Measurements from ENCODE around the gene PMM2.
"Not testable (repeated sequence)": the region's sequence is repeated elsewhere in the genome, so short reads cannot be mapped to it uniquely, and the experiment has no call there.

The PMM2 gene

GRCh38 chr16:8785408-8785807 lies 12.2 kb upstream of the PMM2 start:
- DNase-seq, result no peak

GRCh38 chr16:8786316-8786715 lies 11.3 kb upstream of the PMM2 start:
- DNase-seq, result not testable (repeated sequence)

GRCh38 chr16:8788578-8789172 lies 9.0 kb upstream of the PMM2 start:
- DNase-seq, result no peak

- no peak for DNase-seq
These were observed 2.5 kb upstream of the PMM2 start for GRCh38 chr16:8795091-8795490.

- DNase-seq, result no peak
These were observed 1.8 kb upstream of the PMM2 start for GRCh38 chr16:8795818-8796217.

- no peak for DNase-seq
These were observed 923 bp upstream of the PMM2 start for GRCh38 chr16:8796469-8797363.

- no peak for DNase-seq
These were observed 512 bp downstream of the PMM2 start for GRCh38 chr16:8798174-8798527.

GRCh38 chr16:8798535-8799157 lies 1.0 kb downstream of the PMM2 start:
- DNase-seq, result no peak

- no peak for DNase-seq
These were observed 4.1 kb downstream of the PMM2 start for GRCh38 chr16:8801701-8802100.

- DNase-seq, result not testable (repeated sequence)
These were observed 6.1 kb downstream of the PMM2 start for GRCh38 chr16:8803733-8804132.

- DNase-seq, result no peak
These were observed 6.7 kb downstream of the PMM2 start for GRCh38 chr16:8804313-8804712.

- no peak for DNase-seq
These were observed 8.8 kb downstream of the PMM2 start for GRCh38 chr16:8806272-8806983.

GRCh38 chr16:8807189-8807588 lies 9.6 kb downstream of the PMM2 start:
- no peak for DNase-seq

GRCh38 chr16:8808009-8808408 lies 10.4 kb downstream of the PMM2 start:
- no peak for DNase-seq

- DNase-seq, result no peak
These were observed 11.1 kb downstream of the PMM2 start for GRCh38 chr16:8808613-8809353.

- DNase-seq, result no peak
These were observed 14.7 kb downstream of the PMM2 start for GRCh38 chr16:8812162-8812843.

- no peak for DNase-seq
These were observed 16.6 kb downstream of the PMM2 start for GRCh38 chr16:8814095-8814806.

GRCh38 chr16:8816967-8817655 lies 19.5 kb downstream of the PMM2 start:
- no peak for DNase-seq

GRCh38 chr16:8818504-8819270 lies 21.0 kb downstream of the PMM2 start:
- DNase-seq, result no peak

Data from COR-L47 (cell line).